WTC11 (cell line): ENCODE data around the gene ARHGEF10L.

Experiments used
- ATF3 ChIP-seq: sonication (generic); formaldehyde crosslinking; conservative IDR thresholded peaks from 2 replicates; pipeline ENCODE4 v1.8.1; 2022; ENCODE audit warnings: mild to moderate bottlenecking, missing genetic modification reagents
- CREM ChIP-seq: sonication (generic); formaldehyde crosslinking; IDR thresholded peaks from 2 replicates; pipeline ENCODE4 v1.8.1; 2022; ENCODE audit warnings: mild to moderate bottlenecking, missing genetic modification reagents, moderate library complexity
- CTCF ChIP-seq: fragments of 200-600 bp; IDR thresholded peaks from 2 replicates; pipeline ENCODE4 v1.8.0; 2022; ENCODE audit warnings: antibody characterized with exemption
- E2F4 ChIP-seq: sonication (generic); formaldehyde crosslinking; IDR thresholded peaks from 2 replicates; pipeline ENCODE4 v1.8.1; 2022; ENCODE audit warnings: low read depth, mild to moderate bottlenecking, moderate library complexity, missing genetic modification reagents, borderline replicate concordance
- FOXK1 ChIP-seq: sonication (generic); formaldehyde crosslinking; IDR thresholded peaks from 2 replicates; pipeline ENCODE4 v1.8.0; 2022; ENCODE audit warnings: mild to moderate bottlenecking, moderate library complexity, missing genetic modification reagents
- IRF1 ChIP-seq: sonication (generic); formaldehyde crosslinking; IDR thresholded peaks from 2 replicates; pipeline ENCODE4 v1.8.0; 2023; ENCODE audit warnings: missing genetic modification reagents
- JUN ChIP-seq: sonication (generic); formaldehyde crosslinking; IDR thresholded peaks from 2 replicates; pipeline ENCODE4 v1.8.0; 2023; ENCODE audit warnings: mild to moderate bottlenecking, missing genetic modification reagents
- MAX ChIP-seq: sonication (generic); formaldehyde crosslinking; IDR thresholded peaks from 2 replicates; pipeline ENCODE4 v1.8.0; 2022; ENCODE audit warnings: mild to moderate bottlenecking, missing genetic modification reagents
- SP1 ChIP-seq: sonication (generic); formaldehyde crosslinking; conservative IDR thresholded peaks from 2 replicates; pipeline ENCODE4 v1.8.1; 2022; ENCODE audit warnings: missing genetic modification reagents
- TEAD4 ChIP-seq: sonication (generic); formaldehyde crosslinking; IDR thresholded peaks from 2 replicates; pipeline ENCODE4 v1.8.0; 2022; ENCODE audit warnings: mild to moderate bottlenecking, missing genetic modification reagents
- TP53 ChIP-seq: sonication (generic); formaldehyde crosslinking; IDR thresholded peaks from 2 replicates; pipeline ENCODE4 v1.8.1; 2023; ENCODE audit warnings: mild to moderate bottlenecking, missing genetic modification reagents
- USF2 ChIP-seq: sonication (generic); formaldehyde crosslinking; IDR thresholded peaks from 2 replicates; pipeline ENCODE4 v1.8.1; 2023; ENCODE audit warnings: mild to moderate bottlenecking, missing genetic modification reagents, moderate library complexity
- ZNF121 ChIP-seq: sonication (generic); formaldehyde crosslinking; IDR thresholded peaks from 2 replicates; pipeline ENCODE4 v1.8.0; 2023; ENCODE audit warnings: missing genetic modification reagents
- ZNF416 ChIP-seq: fragments of 250-450 bp; sonication (Bioruptor Pico); IDR thresholded peaks from 2 replicates; pipeline ENCODE4 v1.9.0; 2021; ENCODE audit warnings: mild to moderate bottlenecking, inconsistent platforms

- TF ChIP-seq MAX: no peak
- no peak for TF ChIP-seq CTCF
- TF ChIP-seq USF2 (CRISPR knock-in tag): no peak
- TF ChIP-seq JUN (CRISPR knock-in tag): no peak
- TF ChIP-seq ZNF416 (CRISPR knock-in tag): no peak
- no peak for TF ChIP-seq FOXK1
- TF ChIP-seq TP53: no peak
- TF ChIP-seq ATF3 (CRISPR knock-in tag): no peak
- TF ChIP-seq IRF1: no peak
- TF ChIP-seq ZNF121 (CRISPR knock-in tag): no peak
- TF ChIP-seq CREM: no peak
- TF ChIP-seq SP1: no peak
- TF ChIP-seq TEAD4 (CRISPR knock-in tag): no peak
- TF ChIP-seq E2F4 (CRISPR knock-in tag): no peak
These were observed 54.5 kb downstream of the ARHGEF10L start for GRCh38 chr1:17594026-17594425.
